IMR-90 (cell line): ENCODE results near the gene ZNF407. TPM values are rescaled to one million over a fixed set of nuclear protein-coding genes. Genes with fewer than 3 reads are reported as not detected.

Experiments used
- ATAC-seq: fragments of 200-7000 bp; cut with Tn5 transposase; 2 replicates; pipeline ENCODE4 v1.9.1; 2020; ENCODE audit warnings: low read depth, mild to moderate bottlenecking, moderate library complexity
- BruUV-seq: library from RNA; stranded (reverse); fragments of 400-500 nt; replicated peaks from 2 replicates; lab custom pipeline; 2021; lab: Mats Ljungman, UMichigan
- CTCF ChIA-PET: fragments of 300-600 bp; formaldehyde crosslinking; extraction: SDS; loops from one replicate; lab custom pipeline; 2021; ENCODE audit warnings: antibody characterized with exemption; lab: Yijun Ruan, JAX
- POLR2A ChIA-PET: fragments of 300-600 bp; sonication (Branson Sonifier 250); formaldehyde crosslinking; loops from one replicate; lab custom pipeline; 2022; ENCODE audit warnings: antibody characterized with exemption; ENCODE audit not compliant: unreplicated experiment; lab: Charles Lee
- DNase-seq: peaks from one replicate; pipeline ENCODE4 v3.0.0; 2013
- H2AFZ ChIP-seq: replicated peaks from 2 replicates; pipeline ENCODE3; 2013; ENCODE audit warnings: low read length, mild to moderate bottlenecking; ENCODE audit not compliant: poor library complexity
- H2AK5ac ChIP-seq: 2 replicates; pipeline ENCODE4 v1.6.1; 2013; ENCODE audit warnings: low read depth, low read length, inconsistent platforms
- H2AK9ac ChIP-seq: replicated peaks from 2 replicates; pipeline ENCODE3; 2013; ENCODE audit warnings: mild to moderate bottlenecking, low read depth, low read length, moderate library complexity; ENCODE audit not compliant: poor library complexity
- H2BK120ac ChIP-seq: 2 replicates; pipeline ENCODE4 v1.6.1; 2013; ENCODE audit warnings: low read depth, low read length, inconsistent platforms
- H2BK15ac ChIP-seq: 3 replicates; pipeline ENCODE4 v1.6.1; 2013; ENCODE audit warnings: low read depth, low read length, inconsistent platforms
- H2BK20ac ChIP-seq: 2 replicates; pipeline ENCODE4 v1.6.1; 2013; ENCODE audit warnings: low read depth, mild to moderate bottlenecking, inconsistent platforms, low read length, moderate library complexity
- H2BK5ac ChIP-seq: 2 replicates; pipeline ENCODE4 v1.6.1; 2013; ENCODE audit warnings: mild to moderate bottlenecking, low read depth, low read length, inconsistent platforms; ENCODE audit not compliant: poor library complexity, severe bottlenecking
- H3K14ac ChIP-seq: replicated peaks from 2 replicates; pipeline ENCODE4 v1.6.1; 2013; ENCODE audit warnings: low read depth, low read length, inconsistent platforms
- H3K18ac ChIP-seq: 2 replicates; pipeline ENCODE4 v1.6.1; 2013; ENCODE audit warnings: low read depth, low read length, control low read depth
- H3K23ac ChIP-seq: 2 replicates; pipeline ENCODE4 v1.6.1; 2013; ENCODE audit warnings: low read depth, low read length, inconsistent platforms
- H3K27ac ChIP-seq: 2 replicates; pipeline ENCODE4 v1.5.1; 2013; ENCODE audit warnings: mild to moderate bottlenecking, control low read depth, low read length; ENCODE audit not compliant: insufficient read depth
- H3K27me3 ChIP-seq: 2 replicates; pipeline ENCODE4 v1.6.1; 2013; ENCODE audit warnings: low read length; ENCODE audit not compliant: control insufficient read depth, insufficient read depth
- H3K36me3 ChIP-seq: 2 replicates; pipeline ENCODE4 v1.6.1; 2013; ENCODE audit warnings: low read length, mixed read lengths; ENCODE audit not compliant: control insufficient read depth, insufficient read depth
- H3K4ac ChIP-seq: 2 replicates; pipeline ENCODE4 v1.6.1; 2013; ENCODE audit warnings: low read depth, low read length, inconsistent platforms
- H3K4me1 ChIP-seq: 2 replicates; pipeline ENCODE4 v1.6.1; 2013; ENCODE audit warnings: low read length, mixed read lengths; ENCODE audit not compliant: control insufficient read depth, insufficient read depth
- H3K4me2 ChIP-seq: 2 replicates; pipeline ENCODE4 v1.6.1; 2013; ENCODE audit warnings: low read depth, mild to moderate bottlenecking, control low read depth, low read length, moderate library complexity
- H3K4me3 ChIP-seq: 2 replicates; pipeline ENCODE4 v1.5.1; 2013; ENCODE audit warnings: low read depth, mild to moderate bottlenecking, control low read depth, low read length, moderate library complexity; ENCODE audit not compliant: insufficient read depth
- H3K56ac ChIP-seq: 2 replicates; pipeline ENCODE4 v1.6.1; 2013; ENCODE audit warnings: low read length, inconsistent platforms; ENCODE audit not compliant: insufficient read depth; ENCODE audit errors: extremely low read depth
- H3K79me1 ChIP-seq, 2 experiments: 2 replicates each; pipeline ENCODE4 v1.6.1; 2013; ENCODE audit warnings: low read length in 2 of 2, inconsistent platforms in 1 of 2, low read depth in 1 of 2
- H3K9ac ChIP-seq: 2 replicates; pipeline ENCODE4 v1.6.1; 2013; ENCODE audit warnings: low read depth, low read length, control low read depth
- H3K9me1 ChIP-seq: 2 replicates; pipeline ENCODE4 v1.6.1; 2013; ENCODE audit warnings: low read length, inconsistent platforms; ENCODE audit not compliant: insufficient read depth
- H3K9me3 ChIP-seq: 2 replicates; pipeline ENCODE4 v1.6.1; 2013; ENCODE audit warnings: low read length; ENCODE audit not compliant: control insufficient read depth, insufficient read depth
- H4K20me1 ChIP-seq: 2 replicates; pipeline ENCODE4 v1.6.1; 2013; ENCODE audit warnings: low read length, inconsistent platforms; ENCODE audit not compliant: insufficient read depth
- H4K5ac ChIP-seq: 2 replicates; pipeline ENCODE4 v1.6.1; 2013; ENCODE audit warnings: mild to moderate bottlenecking, low read depth, low read length, control low read depth
- H4K8ac ChIP-seq, 2 experiments: 2 replicates each; pipeline ENCODE4 v1.6.1; 2013; ENCODE audit warnings: low read depth in 2 of 2, low read length in 2 of 2, control low read depth in 1 of 2, inconsistent platforms in 1 of 2
- H4K91ac ChIP-seq: 2 replicates; pipeline ENCODE4 v1.6.1; 2013; ENCODE audit warnings: low read depth, low read length, inconsistent platforms; ENCODE audit not compliant: insufficient read depth
- CEBPB ChIP-seq: IDR thresholded peaks from 2 replicates; pipeline ENCODE4 v1.6.1; 2012; ENCODE audit warnings: low read depth, low read length, improper control_type of control experiment
- CHD1 ChIP-seq: IDR thresholded peaks from 2 replicates; pipeline ENCODE4 v1.6.1; 2012; ENCODE audit warnings: low read depth, low read length, improper control_type of control experiment
- CTCF ChIP-seq: conservative IDR thresholded peaks from 2 replicates; pipeline ENCODE4 v1.5.1; 2012; ENCODE audit warnings: mild to moderate bottlenecking, low read depth, low read length, improper control_type of control experiment
- FOS ChIP-seq: fragments of 150-350 bp; IDR thresholded peaks from 2 replicates; pipeline ENCODE4 v1.6.1; 2016; ENCODE audit warnings: low read depth, low read length
- MAZ ChIP-seq: IDR thresholded peaks from 2 replicates; pipeline ENCODE4 v1.6.1; 2012; ENCODE audit warnings: low read depth, mild to moderate bottlenecking, low read length, improper control_type of control experiment, moderate library complexity, borderline replicate concordance
- POLR2A ChIP-seq: IDR thresholded peaks from 2 replicates; pipeline ENCODE4 v1.6.1; 2012; ENCODE audit warnings: mild to moderate bottlenecking, low read depth, low read length
- RCOR1 ChIP-seq: IDR thresholded peaks from 2 replicates; pipeline ENCODE4 v1.6.1; 2012; ENCODE audit warnings: mild to moderate bottlenecking, low read length, improper control_type of control experiment; ENCODE audit not compliant: insufficient replicate concordance
- USF2 ChIP-seq: fragments of 150-350 bp; IDR thresholded peaks from 2 replicates; pipeline ENCODE4 v1.6.1; 2017; ENCODE audit warnings: mild to moderate bottlenecking, antibody characterized with exemption, low read length, low read depth
- WGBS, 2 experiments: methylation state at CpG; one replicate each; pipeline versions ENCODE4 v1.1.5 to v1.1.7; 2013; ENCODE audit warnings: missing lambda C conversion rate in 2 of 2; ENCODE audit not compliant: insufficient read length in 1 of 2; ENCODE audit errors: extremely low coverage in 2 of 2; 5-methylcytosine and 5-hydroxymethylcytosine counted together
- dilution Hi-C: fragments of 300-500 bp; cut with HindIII; formaldehyde crosslinking; loops from one replicate; pipeline ENCODE4 v1.14.3; 2018; ENCODE audit warnings: low sequenced_read_pairs; ENCODE audit not compliant: unreplicated experiment
- in situ Hi-C: fragments of 300-500 bp; cut with MboI; formaldehyde crosslinking; loops from 3 replicates; pipeline ENCODE4 v1.14.3; 2019; ENCODE audit warnings: low sequenced_read_pairs, inconsistent platforms, mixed read lengths
- intact Hi-C: fragments of 100-400 bp; cut with micrococcal nuclease; formaldehyde crosslinking; loops from 2 replicates; pipeline ENCODE4 v1.10.0; 2022
- polyA plus RNA-seq, 3 experiments: library from polyadenylated mRNA; depleted of rRNA; stranded (reverse); fragments of >200 nt; gene quantifications; 2 replicates each; pipeline ENCODE4 v1.2.3, GENCODE V29; 2012; ENCODE audit warnings: low replicate concordance in 1 of 3
- total RNA-seq: library from RNA; depleted of rRNA; stranded (reverse); fragments of >200 nt; gene quantifications from 2 replicates; pipeline ENCODE4 v1.2.3, GENCODE V29; 2012

Gene ZNF407
- total and polyA plus RNA-seq, 2 of the 4 experiments (the other 2 are of a cell fraction) = 3.1 to 20.1 TPM

GRCh38 chr18:74714791-74715190, 117.1 kb downstream of the ZNF407 start:
- BruUV-seq = no TSS peak
- Histone ChIP-seq H4K91ac (no peak overlapping the region), H3K9me3 (no peaks in the 10 kb centered on the region), H3K56ac (no peak overlapping the region), H3K9me1 (peaks cover 4% of the 10 kb centered on the region; the same call in 1 of the 2 replicates), H2BK5ac (no peak overlapping the region), H3K27me3 (no peaks in the 10 kb centered on the region), H3K14ac (no peak overlapping the region), H3K4me1 (no peaks in the 10 kb centered on the region), H3K4ac (no peak overlapping the region), H2BK120ac (no peak overlapping the region), H2AK9ac (no peak overlapping the region), H4K5ac (no peak overlapping the region), H2BK15ac (no peak overlapping the region), H3K79me1 (peaks cover 4 to 16% of the 10 kb centered on the region in 2 experiments; a peak in 3 of 4 replicates), H4K20me1 (no peaks in the 10 kb centered on the region), H3K27ac (no peak overlapping the region), H2AFZ (no peak overlapping the region), H3K36me3 (no peaks in the 10 kb centered on the region), H3K23ac (no peak overlapping the region), H3K4me2 (no peak overlapping the region), H3K4me3 (no peak overlapping the region), H2BK20ac (no peak overlapping the region), H4K8ac (no peak overlapping the region), H3K18ac (no peak overlapping the region), H2AK5ac (no peak overlapping the region), H3K9ac (no peak overlapping the region)
- in situ Hi-C loops (no loop called here), dilution Hi-C loops (no loop called here), intact Hi-C loops (no loop called here)
- ChIA-PET POLR2A (no interaction called here), CTCF (no interaction called here)
- WGBS, 2 experiments = 92% methylated on average over 4 of the region's 6 CpGs; no CpG with 5 or more reads in 1 of the 2 experiments
- ATAC-seq (no peak), DNase-seq (no peak)
- TF ChIP-seq CTCF (no peak), USF2 (no peak), CHD1 (no peak), RCOR1 (no peak), MAZ (no peak), CEBPB (no peak), POLR2A (no peak), FOS (no peak)
